ENCODE results near the gene CUZD1. TPM values are rescaled to one million over a fixed set of nuclear protein-coding genes. Genes with fewer than 3 reads are reported as not detected.

The CUZD1 gene
- total and polyA plus RNA-seq, 9 of the 15 experiments (the other 6 are each of a cell fraction or from before 2014, with no cell fraction given), result 0.51 to 1.7 (median 1.1) TPM

GRCh38 chr10:122828716-122829255 is 16.9 kb downstream of the CUZD1 start:
- Histone ChIP-seq H3K9me3 (replicated peaks; ENCODE audit: control insufficient read depth, insufficient read depth, low read depth, low read length) (no peaks in the 10 kb centered on the region), H2AFZ (ENCODE audit: low read depth, low read length) (no peak overlapping the region), H3K4me1 (replicated peaks in 1 of 2; ENCODE audit: control insufficient read depth in 2 of 2, insufficient read depth in 2 of 2, low read length in 2 of 2) (no peaks in the 10 kb centered on the region), H3K9ac (ENCODE audit: insufficient read depth in 1 of 2, low read depth in 2 of 2, low read length in 2 of 2) (no peak overlapping the region), H3K79me2 (ENCODE audit: control insufficient read depth, insufficient read depth, low read length) (no peaks in the 10 kb centered on the region), H3K27me3 (ENCODE audit: control insufficient read depth in 2 of 2, insufficient read depth in 2 of 2, low read length in 2 of 2) (peaks cover 0 to 9% of the 10 kb centered on the region in 2 experiments; a peak in 2 of 5 replicates), H4K20me1 (replicated peaks; ENCODE audit: control insufficient read depth, insufficient read depth, low read length) (no peaks in the 10 kb centered on the region), H3K4me3 (no peak overlapping the region), H3K27ac (ENCODE audit: extremely low read depth, low read depth, low read length) (no peak overlapping the region), H3K36me3 (ENCODE audit: control insufficient read depth, insufficient read depth, low read length) (peaks cover 6% of the 10 kb centered on the region; the same call in 2 of the 3 replicates), H3K9me1 (ENCODE audit: control insufficient read depth, insufficient read depth, low read length) (no peaks in the 10 kb centered on the region), H3K4me2 (ENCODE audit: insufficient read depth, low read length) (no peak overlapping the region)
- 10% methylated on average over 3 of the region's 4 CpGs for WGBS (ENCODE audit: insufficient coverage, low coverage, missing lambda C conversion rate)
- TF ChIP-seq SAP30 (IDR thresholded peaks at IDR 0.05; ENCODE audit: borderline replicate concordance, insufficient read depth, low read depth, low read length, poor library complexity, severe bottlenecking) (no peak), ZHX1 (conservative IDR thresholded peaks at IDR 0.05; ENCODE audit: low read length) (no peak)
- ChIA-PET CTCF (ENCODE audit: low intra/inter-chr PET ratio) (no interaction called here), POLR2A (no interaction called here)
- no TSS peak for BruUV-seq (replicated peaks)
- in situ Hi-C loops (cut with MboI), result no loop called here
- ATAC-seq (no peak), DNase-seq (ENCODE audit: extremely low read depth in 1 of 4, low spot score in 3 of 4) (no peak), FAIRE-seq (no peak)
- intact Hi-C loops (cut with micrococcal nuclease), result no loop called here
